ENCODE data around the gene HIBCH. TPM values are rescaled to one million over a fixed set of nuclear protein-coding genes. Genes with fewer than 3 reads are reported as not detected.
"Not testable (repeated sequence)": the region's sequence is repeated elsewhere in the genome, so short reads cannot be mapped to it uniquely, and the experiment has no call there.

Gene HIBCH
- polyA plus RNA-seq, 2 of the 4 experiments (the other 2 are of a cell fraction), result 21.8 to 26.9 TPM

DNA sequence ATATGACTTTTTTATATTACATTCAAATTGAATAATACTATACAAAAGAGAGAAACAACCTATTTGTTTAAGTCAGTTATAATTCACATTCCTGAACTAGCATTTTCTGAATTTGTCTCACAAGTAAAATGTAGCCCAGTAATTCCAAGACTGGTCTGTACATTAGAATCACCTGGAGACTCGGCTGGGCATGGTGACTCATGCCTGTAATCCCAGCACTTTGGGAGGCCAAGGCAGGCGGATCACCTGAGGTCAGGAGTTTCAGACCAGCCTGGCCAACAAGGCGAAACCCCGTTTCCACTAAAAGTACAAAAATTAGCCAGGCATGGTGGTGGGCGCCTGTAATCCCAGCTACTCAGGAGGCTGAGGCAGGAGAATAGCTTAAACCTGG, 7.0 kb downstream of the HIBCH start:
- H3K4me1 ChIP-seq; ATAC-seq; FAIRE-seq; H3K9me3 ChIP-seq; POLR2A ChIA-PET; H3K4me2 ChIP-seq; DNase-seq (ENCODE audit: low read depth in 1 of 2, low spot score in 1 of 2); H3K4me3 ChIP-seq; H3K27ac ChIP-seq: not testable (repeated sequence)
- CTCF ChIA-PET, result interaction anchor here (1.0 to 2.5 kb wide), 4 partner anchors 15 to 549 kb away, joined by 3 to 6 read pairs (median 4); no protein-coding TSS in a partner anchor
- 77% methylated on average over 5 of the region's 5 CpGs for WGBS (ENCODE audit: missing lambda C conversion rate)

- CTCF ChIA-PET, result interaction anchor here (0.6 to 2.7 kb wide), 5 partner anchors 29 to 548 kb away, joined by 3 to 7 read pairs (median 5); no protein-coding TSS in a partner anchor
- Histone ChIP-seq H3K27ac (no peak overlapping the region), H3K9me3 (no peaks in the 10 kb centered on the region), H3K4me1 (0 out of 3 replicates have a peak, but pooled peaks cover 3% of the 10 kb centered on the region), H3K4me2 (no peak overlapping the region), H3K4me3 (no peak overlapping the region)
- POLR2A ChIA-PET, result no interaction called here
- 91% methylated on average over 7 of the region's 7 CpGs for WGBS (ENCODE audit: missing lambda C conversion rate)
- DNase-seq (ENCODE audit: low read depth in 1 of 2, low spot score in 1 of 2), result no peak
- no peak for ATAC-seq
- FAIRE-seq, result no peak
- TF ChIP-seq NR3C1 (IDR thresholded peaks at IDR 0.05), result no peak
- TF ChIP-seq, protein P1, sequence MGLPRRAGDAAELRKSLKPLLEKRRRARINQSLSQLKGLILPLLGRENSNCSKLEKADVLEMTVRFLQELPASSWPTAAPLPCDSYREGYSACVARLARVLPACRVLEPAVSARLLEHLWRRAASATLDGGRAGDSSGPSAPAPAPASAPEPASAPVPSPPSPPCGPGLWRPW (IDR thresholded peaks at IDR 0.05), result no peak
- TF ChIP-seq JUNB (IDR thresholded peaks at IDR 0.05), result no peak
- TF ChIP-seq HOXA7 (CRISPR knock-in tag; IDR thresholded peaks at IDR 0.05), result no peak
- TF ChIP-seq, protein P2, sequence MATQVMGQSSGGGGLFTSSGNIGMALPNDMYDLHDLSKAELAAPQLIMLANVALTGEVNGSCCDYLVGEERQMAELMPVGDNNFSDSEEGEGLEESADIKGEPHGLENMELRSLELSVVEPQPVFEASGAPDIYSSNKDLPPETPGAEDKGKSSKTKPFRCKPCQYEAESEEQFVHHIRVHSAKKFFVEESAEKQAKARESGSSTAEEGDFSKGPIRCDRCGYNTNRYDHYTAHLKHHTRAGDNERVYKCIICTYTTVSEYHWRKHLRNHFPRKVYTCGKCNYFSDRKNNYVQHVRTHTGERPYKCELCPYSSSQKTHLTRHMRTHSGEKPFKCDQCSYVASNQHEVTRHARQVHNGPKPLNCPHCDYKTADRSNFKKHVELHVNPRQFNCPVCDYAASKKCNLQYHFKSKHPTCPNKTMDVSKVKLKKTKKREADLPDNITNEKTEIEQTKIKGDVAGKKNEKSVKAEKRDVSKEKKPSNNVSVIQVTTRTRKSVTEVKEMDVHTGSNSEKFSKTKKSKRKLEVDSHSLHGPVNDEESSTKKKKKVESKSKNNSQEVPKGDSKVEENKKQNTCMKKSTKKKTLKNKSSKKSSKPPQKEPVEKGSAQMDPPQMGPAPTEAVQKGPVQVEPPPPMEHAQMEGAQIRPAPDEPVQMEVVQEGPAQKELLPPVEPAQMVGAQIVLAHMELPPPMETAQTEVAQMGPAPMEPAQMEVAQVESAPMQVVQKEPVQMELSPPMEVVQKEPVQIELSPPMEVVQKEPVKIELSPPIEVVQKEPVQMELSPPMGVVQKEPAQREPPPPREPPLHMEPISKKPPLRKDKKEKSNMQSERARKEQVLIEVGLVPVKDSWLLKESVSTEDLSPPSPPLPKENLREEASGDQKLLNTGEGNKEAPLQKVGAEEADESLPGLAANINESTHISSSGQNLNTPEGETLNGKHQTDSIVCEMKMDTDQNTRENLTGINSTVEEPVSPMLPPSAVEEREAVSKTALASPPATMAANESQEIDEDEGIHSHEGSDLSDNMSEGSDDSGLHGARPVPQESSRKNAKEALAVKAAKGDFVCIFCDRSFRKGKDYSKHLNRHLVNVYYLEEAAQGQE (IDR thresholded peaks at IDR 0.05), result no peak
These were observed 7.6 kb downstream of the HIBCH start for GRCh38 chr2:190311893-190312634.

GRCh38 chr2:190308031-190308430, 11.6 kb downstream of the HIBCH start:
- no peak for FAIRE-seq
- TF ChIP-seq ZC3H11A (IDR thresholded peaks at IDR 0.05) (no peak), JUNB (IDR thresholded peaks at IDR 0.05) (no peak), NR3C1 (IDR thresholded peaks at IDR 0.05) (no peak)
- TF ChIP-seq, protein P2 (IDR thresholded peaks at IDR 0.05), result no peak
- ChIA-PET CTCF (interaction anchor here (2.0 kb wide), 1 partner anchor 12 kb away, joined by 7 read pairs; the partner anchor contains the start of gene HIBCH), POLR2A (no interaction called here)
- Histone ChIP-seq H3K4me3 (no peak overlapping the region), H3K4me2 (no peak overlapping the region), H3K4me1 (0 out of 3 replicates have a peak, but pooled peaks cover 3% of the 10 kb centered on the region), H3K27ac (no peak overlapping the region), H3K9me3 (no peaks in the 10 kb centered on the region)
- DNase-seq (ENCODE audit: low read depth in 1 of 2, low spot score in 1 of 2), result no peak
- 90% methylated on average over 1 of the region's 1 CpG for WGBS (ENCODE audit: missing lambda C conversion rate)
- no peak for ATAC-seq

DNA sequence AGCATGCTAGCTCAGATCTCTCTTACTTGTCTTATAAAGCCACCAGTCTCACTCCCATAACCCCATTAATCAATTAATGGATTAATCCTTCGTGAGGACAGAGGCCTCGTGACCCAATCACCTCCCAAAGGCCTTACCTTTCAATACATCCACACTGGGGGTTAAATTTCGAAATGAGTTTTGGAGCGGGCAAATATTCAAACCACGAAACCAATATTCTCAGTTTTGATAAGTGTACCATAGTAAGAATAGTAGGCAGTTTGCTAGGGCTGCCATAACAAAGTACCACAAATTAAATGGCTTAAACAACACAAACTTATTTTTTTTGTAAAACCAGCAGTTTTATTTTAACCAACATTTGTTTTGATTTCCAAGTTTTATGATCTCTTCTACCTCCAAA, 15.2 kb downstream of the HIBCH start:
- no peak overlapping the region for H3K27ac ChIP-seq
- H3K4me3 ChIP-seq, result no peak overlapping the region
- FAIRE-seq (no peak), DNase-seq (ENCODE audit: low read depth in 1 of 2, low spot score in 1 of 2) (no peak), ATAC-seq (no peak)
- TF ChIP-seq MAX (IDR thresholded peaks at IDR 0.05) (no peak), E2F6 (IDR thresholded peaks at IDR 0.05; ENCODE audit: borderline replicate concordance, low read depth) (no peak), EP300 (IDR thresholded peaks at IDR 0.05) (no peak), CBX2 (IDR thresholded peaks at IDR 0.05; ENCODE audit: borderline replicate concordance, low read depth) (no peak), RARB (CRISPR knock-in tag; IDR thresholded peaks at IDR 0.05) (no peak), MYC (IDR thresholded peaks at IDR 0.05; ENCODE audit: borderline replicate concordance, low read length) (no peak), FOSL2 (IDR thresholded peaks at IDR 0.05) (no peak), FOSL2 (CRISPR knock-in tag; IDR thresholded peaks at IDR 0.05) (no peak)
- TF ChIP-seq, protein P3, sequence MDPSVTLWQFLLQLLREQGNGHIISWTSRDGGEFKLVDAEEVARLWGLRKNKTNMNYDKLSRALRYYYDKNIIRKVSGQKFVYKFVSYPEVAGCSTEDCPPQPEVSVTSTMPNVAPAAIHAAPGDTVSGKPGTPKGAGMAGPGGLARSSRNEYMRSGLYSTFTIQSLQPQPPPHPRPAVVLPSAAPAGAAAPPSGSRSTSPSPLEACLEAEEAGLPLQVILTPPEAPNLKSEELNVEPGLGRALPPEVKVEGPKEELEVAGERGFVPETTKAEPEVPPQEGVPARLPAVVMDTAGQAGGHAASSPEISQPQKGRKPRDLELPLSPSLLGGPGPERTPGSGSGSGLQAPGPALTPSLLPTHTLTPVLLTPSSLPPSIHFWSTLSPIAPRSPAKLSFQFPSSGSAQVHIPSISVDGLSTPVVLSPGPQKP (IDR thresholded peaks at IDR 0.05; ENCODE audit: low read depth, low read length), result no peak
- no peaks in the 10 kb centered on the region for H3K4me1 ChIP-seq
- CTCF ChIA-PET, result no interaction called here
- WGBS (ENCODE audit: missing lambda C conversion rate), result 92% methylated on average over 5 of the region's 5 CpGs
- H3K9me3 ChIP-seq, result no peaks in the 10 kb centered on the region
- POLR2A ChIA-PET, result no interaction called here
- H3K4me2 ChIP-seq, result no peak overlapping the region

Data from A549 (cell line).